GM12892 (cell line): ENCODE measurements around the gene UGT2B28.
"Not testable (repeated sequence)": the region's sequence is repeated elsewhere in the genome, so short reads cannot be mapped to it uniquely, and the experiment has no call there.

Experiments used
- POLR2A ChIP-seq: IDR thresholded peaks from 2 replicates; pipeline ENCODE4 v1.6.1; 2011; ENCODE audit warnings: low read depth, low read length, control low read depth
- POLR2AphosphoS5 ChIP-seq: IDR thresholded peaks from 2 replicates; pipeline ENCODE4 v1.6.1; 2011; ENCODE audit warnings: low read depth, low read length, control low read depth

GRCh38 chr4:69343558-69344420 is 63.5 kb downstream of the UGT2B28 start:
- not testable (repeated sequence) for TF ChIP-seq POLR2A, POLR2AphosphoS5
